Coronary artery (tissue), 2 donors: ENCODE data around the gene IFTAP.

Experiments used
- DNase-seq: peaks from one replicate; pipeline ENCODE4 v3.0.0-alpha.2; 2017; ENCODE audit warnings: low spot score
- H3K27ac ChIP-seq, 2 donors: fragments of 200-600 bp; sonication (generic); one replicate each; pipeline ENCODE4 v1.5.1; 2016 to 2019
- H3K4me3 ChIP-seq: fragments of 200-600 bp; sonication (generic); 2 replicates; pipeline ENCODE4 v1.5.1; 2016; ENCODE audit warnings: mild to moderate bottlenecking, moderate library complexity
- CTCF ChIP-seq: fragments of 200-600 bp; sonication (generic); IDR thresholded peaks from one replicate; pipeline ENCODE4 v1.5.1; 2019; ENCODE audit warnings: antibody characterized with exemption

The IFTAP gene

GRCh38 chr11:36622431-36623136 is 28.3 kb downstream of the IFTAP start:
- no peak overlapping the region for H3K4me3 ChIP-seq
- peak; percentile 19 for TF ChIP-seq CTCF
- DNase-seq: no peak
- no peak overlapping the region for H3K27ac ChIP-seq

DNA sequence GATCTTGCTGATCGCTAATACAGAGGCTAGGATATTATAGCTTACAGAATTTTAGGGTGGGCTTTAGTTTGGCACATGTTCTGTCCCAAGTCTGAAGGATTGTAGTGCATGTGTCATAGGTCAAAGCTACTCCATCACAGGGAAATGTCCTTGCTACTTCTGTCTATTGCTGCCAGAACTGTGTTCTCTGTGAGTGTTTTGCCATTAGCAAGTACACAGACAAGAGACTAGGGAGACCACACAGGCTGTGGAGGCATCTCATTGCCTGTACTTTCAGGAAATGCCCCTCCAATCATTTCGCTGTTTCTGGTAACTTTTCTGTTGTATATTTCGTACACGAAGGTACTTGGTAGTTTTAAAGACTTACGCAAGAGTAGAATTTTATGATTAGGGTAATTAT is 29.2 kb downstream of the IFTAP start:
- no peak for DNase-seq
- no peak for TF ChIP-seq CTCF
- Histone ChIP-seq H3K27ac (no peak overlapping the region), H3K4me3 (no peak overlapping the region)

DNA sequence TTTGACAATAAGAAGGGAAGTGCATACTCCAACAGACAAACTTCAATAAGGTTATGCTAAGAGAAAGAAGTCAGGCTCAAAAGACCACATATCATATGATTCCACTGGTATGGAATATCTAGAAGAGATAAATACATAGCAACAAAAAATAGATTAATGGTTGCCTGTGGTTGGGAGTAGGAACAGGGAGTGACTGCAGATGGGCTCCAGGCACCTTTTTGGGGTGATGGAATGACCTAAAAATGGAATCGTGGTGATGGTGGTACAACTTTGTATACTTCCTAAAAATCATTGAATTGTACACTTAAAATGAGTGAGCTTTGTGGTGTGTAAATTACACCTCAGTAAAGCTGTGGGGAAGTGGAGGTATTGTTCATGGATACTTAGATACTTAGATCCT is 32.7 kb downstream of the IFTAP start:
- no peak overlapping the region for H3K4me3 ChIP-seq
- no peak overlapping the region for H3K27ac ChIP-seq
- DNase-seq: no peak
- no peak for TF ChIP-seq CTCF

DNA sequence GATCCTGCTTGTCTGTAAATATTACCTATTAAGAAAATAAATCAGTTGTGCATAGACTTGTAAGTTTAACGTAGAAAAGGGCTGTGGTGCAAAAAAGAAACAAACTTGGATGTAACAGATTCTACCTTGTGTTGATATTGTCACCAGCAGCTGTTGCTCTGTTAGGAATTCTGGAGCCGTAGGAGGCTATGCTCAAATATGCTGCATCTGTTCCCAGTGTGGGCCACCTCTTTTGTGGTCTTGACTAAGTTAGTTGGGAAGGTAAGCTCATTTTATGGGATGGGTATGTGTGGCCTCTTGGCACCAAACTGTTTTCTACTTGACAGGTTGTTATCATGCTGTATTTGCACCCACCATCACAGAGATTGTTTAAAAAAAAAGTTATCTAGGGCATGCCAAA is 33.2 kb downstream of the IFTAP start:
- TF ChIP-seq CTCF: no peak
- Histone ChIP-seq H3K4me3 (no peak overlapping the region), H3K27ac (no peak overlapping the region)
- DNase-seq: no peak

- no peak for TF ChIP-seq CTCF
- DNase-seq: no peak
- H3K27ac ChIP-seq: no peak overlapping the region
- no peak overlapping the region for H3K4me3 ChIP-seq
These were observed 33.8 kb downstream of the IFTAP start for GRCh38 chr11:36628141-36628540.

DNA sequence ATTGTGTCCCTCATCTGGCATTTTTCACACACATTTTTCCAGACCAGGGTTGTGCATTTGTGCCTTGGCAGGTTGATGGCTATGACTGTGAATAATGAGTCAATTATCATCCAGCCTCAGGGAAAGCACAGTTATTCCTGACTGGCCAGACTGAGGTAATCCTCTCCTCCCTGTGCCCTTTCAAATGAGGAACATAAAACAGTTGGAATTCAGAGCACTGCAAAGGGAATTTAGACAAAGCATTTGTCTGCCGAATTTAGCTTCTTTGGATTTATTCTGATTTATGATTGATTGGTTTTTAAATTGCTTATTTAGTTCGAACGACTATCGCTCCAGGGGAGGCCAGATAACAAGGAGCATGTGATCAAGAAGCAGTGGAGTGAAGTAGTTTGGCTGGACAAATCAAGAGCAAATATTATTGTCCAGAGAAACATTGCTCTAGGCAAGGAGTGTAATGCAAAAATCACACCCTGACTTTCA is 34.5 kb downstream of the IFTAP start:
- Histone ChIP-seq H3K27ac (no peak overlapping the region), H3K4me3 (no peak overlapping the region)
- no peak for TF ChIP-seq CTCF
- no peak for DNase-seq

DNA sequence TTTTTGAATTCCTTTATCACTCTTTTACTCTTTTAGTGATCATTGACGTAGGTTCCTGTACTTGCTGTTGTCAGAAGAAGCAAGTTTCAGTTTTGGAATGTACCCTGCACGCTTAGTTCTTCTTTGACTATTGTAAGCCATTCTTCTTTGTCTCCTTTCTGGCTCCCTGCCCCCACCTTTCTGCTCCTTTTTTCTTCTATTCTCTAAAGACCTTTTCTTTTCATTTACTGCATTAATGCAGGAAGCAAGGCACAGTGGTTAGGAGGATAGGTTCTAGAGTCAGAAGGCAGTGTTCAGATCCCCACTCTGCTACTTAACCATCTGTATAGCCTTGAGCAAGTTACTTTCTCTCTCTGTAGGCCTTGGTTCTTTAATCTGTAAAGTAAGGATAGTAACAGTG is 37.5 kb downstream of the IFTAP start:
- H3K27ac ChIP-seq: no peak overlapping the region
- no peak for DNase-seq
- no peak for TF ChIP-seq CTCF
- H3K4me3 ChIP-seq: no peak overlapping the region
